Measurements from ENCODE around the gene LIPC. TPM values are rescaled to one million over a fixed set of nuclear protein-coding genes. Genes with fewer than 3 reads are reported as not detected.
"Not testable (repeated sequence)": the region's sequence is repeated elsewhere in the genome, so short reads cannot be mapped to it uniquely, and the experiment has no call there.

The LIPC gene
- total RNA-seq, 1 experiment from 2014 or later = not detected

- DNase-seq (ENCODE audit: low read depth, low spot score) = no peak
- in situ Hi-C loops (cut with HindIII; ENCODE audit: low pct_unique_long_range_greater_than_20kb, low sequenced_read_pairs) = no loop called here
These were observed 154.1 kb downstream of the LIPC start for GRCh38 chr15:58585693-58586443.

GRCh38 chr15:58587486-58587885 is 155.7 kb downstream of the LIPC start:
- in situ Hi-C loops (cut with HindIII; ENCODE audit: low pct_unique_long_range_greater_than_20kb, low sequenced_read_pairs) = no loop called here
- DNase-seq (ENCODE audit: low read depth, low spot score) = no peak

GRCh38 chr15:58588096-58588495 is 156.3 kb downstream of the LIPC start:
- in situ Hi-C loops (cut with HindIII; ENCODE audit: low pct_unique_long_range_greater_than_20kb, low sequenced_read_pairs) = no loop called here

GRCh38 chr15:58589047-58589446 is 157.3 kb downstream of the LIPC start:
- in situ Hi-C loops (cut with HindIII; ENCODE audit: low pct_unique_long_range_greater_than_20kb, low sequenced_read_pairs) = no loop called here

More at GRCh38 chr15:58588096-58588495, 156.3 kb downstream of the LIPC start:
- DNase-seq (ENCODE audit: low read depth, low spot score) = no peak

GRCh38 chr15:58590236-58590635 is 158.4 kb downstream of the LIPC start:
- DNase-seq (ENCODE audit: low read depth, low spot score) = no peak
- in situ Hi-C loops (cut with HindIII; ENCODE audit: low pct_unique_long_range_greater_than_20kb, low sequenced_read_pairs) = no loop called here

More at GRCh38 chr15:58589047-58589446, 157.3 kb downstream of the LIPC start:
- no peak for DNase-seq (ENCODE audit: low read depth, low spot score)

GRCh38 chr15:58590926-58591325 is 159.1 kb downstream of the LIPC start:
- no peak for DNase-seq (ENCODE audit: low read depth, low spot score)
- in situ Hi-C loops (cut with HindIII; ENCODE audit: low pct_unique_long_range_greater_than_20kb, low sequenced_read_pairs) = no loop called here

- in situ Hi-C loops (cut with HindIII; ENCODE audit: low pct_unique_long_range_greater_than_20kb, low sequenced_read_pairs) = no loop called here
- no peak for DNase-seq (ENCODE audit: low read depth, low spot score)
These were observed 162.1 kb downstream of the LIPC start for GRCh38 chr15:58593870-58594269.

- DNase-seq (ENCODE audit: low read depth, low spot score) = no peak
- in situ Hi-C loops (cut with HindIII; ENCODE audit: low pct_unique_long_range_greater_than_20kb, low sequenced_read_pairs) = no loop called here
These were observed 163.1 kb downstream of the LIPC start for GRCh38 chr15:58594898-58595297.

GRCh38 chr15:58595516-58596263 is 163.9 kb downstream of the LIPC start:
- no peak for DNase-seq (ENCODE audit: low read depth, low spot score)
- in situ Hi-C loops (cut with HindIII; ENCODE audit: low pct_unique_long_range_greater_than_20kb, low sequenced_read_pairs) = no loop called here

- DNase-seq (ENCODE audit: low read depth, low spot score) = no peak
- in situ Hi-C loops (cut with HindIII; ENCODE audit: low pct_unique_long_range_greater_than_20kb, low sequenced_read_pairs) = no loop called here
These were observed 166.4 kb downstream of the LIPC start for GRCh38 chr15:58597943-58598828.

- DNase-seq (ENCODE audit: low read depth, low spot score) = no peak
- in situ Hi-C loops (cut with HindIII; ENCODE audit: low pct_unique_long_range_greater_than_20kb, low sequenced_read_pairs) = no loop called here
These were observed 167.0 kb downstream of the LIPC start for GRCh38 chr15:58598829-58599210.

GRCh38 chr15:58602823-58603222 is 171.0 kb downstream of the LIPC start:
- in situ Hi-C loops (cut with HindIII; ENCODE audit: low pct_unique_long_range_greater_than_20kb, low sequenced_read_pairs) = no loop called here
- no peak for DNase-seq (ENCODE audit: low read depth, low spot score)

- in situ Hi-C loops (cut with HindIII; ENCODE audit: low pct_unique_long_range_greater_than_20kb, low sequenced_read_pairs); DNase-seq (ENCODE audit: low read depth, low spot score): not testable (repeated sequence)
These were observed 172.1 kb downstream of the LIPC start for GRCh38 chr15:58603927-58604326.

- DNase-seq (ENCODE audit: low read depth, low spot score) = no peak
- in situ Hi-C loops (cut with HindIII; ENCODE audit: low pct_unique_long_range_greater_than_20kb, low sequenced_read_pairs) = no loop called here
These were observed 172.7 kb downstream of the LIPC start for GRCh38 chr15:58604455-58604923.

GRCh38 chr15:58605931-58606530 is 174.2 kb downstream of the LIPC start:
- DNase-seq (ENCODE audit: low read depth, low spot score) = peak; percentile 97
- in situ Hi-C loops (cut with HindIII; ENCODE audit: low pct_unique_long_range_greater_than_20kb, low sequenced_read_pairs) = no loop called here

GRCh38 chr15:58606577-58607080 is 174.8 kb downstream of the LIPC start:
- DNase-seq (ENCODE audit: low read depth, low spot score) = no peak
- in situ Hi-C loops (cut with HindIII; ENCODE audit: low pct_unique_long_range_greater_than_20kb, low sequenced_read_pairs) = no loop called here

- no peak for DNase-seq (ENCODE audit: low read depth, low spot score)
- in situ Hi-C loops (cut with HindIII; ENCODE audit: low pct_unique_long_range_greater_than_20kb, low sequenced_read_pairs) = no loop called here
These were observed 176.4 kb downstream of the LIPC start for GRCh38 chr15:58608129-58608590.
